B cell (primary cell): ENCODE measurements around the gene SRBD1. TPM values are rescaled to one million over a fixed set of nuclear protein-coding genes. Genes with fewer than 3 reads are reported as not detected.

Source experiments
- ATAC-seq: fragments of 200-7000 bp; cut with Tn5 transposase; one replicate; pipeline ENCODE4 v1.10.0; 2021; ENCODE audit warnings: low read depth, mild to moderate bottlenecking, moderate number of reproducible peaks, moderate library complexity
- CTCF ChIA-PET: fragments of 350-600 bp; sonication (Branson Sonifier 250); formaldehyde crosslinking; loops from one replicate; lab custom pipeline; 2021; ENCODE audit warnings: antibody characterized with exemption, inconsistent platforms; lab: Charles Lee
- POLR2A ChIA-PET: fragments of 350-600 bp; sonication (Branson Sonifier 250); formaldehyde crosslinking; loops from one replicate; lab custom pipeline; 2021; ENCODE audit warnings: antibody characterized with exemption; lab: Charles Lee
- DNase-seq: peaks from one replicate; pipeline ENCODE4 v3.0.0; 2013
- H2AFZ ChIP-seq: 2 replicates; pipeline ENCODE4 v1.6.1; 2012; ENCODE audit warnings: mild to moderate bottlenecking, low read depth, low read length; ENCODE audit not compliant: insufficient read depth, poor library complexity, severe bottlenecking
- H3K27ac ChIP-seq, 2 donors: 1 replicate in 1 of 2; 2 replicates in 1 of 2; pipeline ENCODE4 v1.5.1; 2012 to 2013; ENCODE audit warnings: low read length in 2 of 2, mild to moderate bottlenecking in 2 of 2, moderate library complexity in 1 of 2
- H3K27me3 ChIP-seq, 4 experiments: fragments of 200-600 bp in 1 of 4; sonication (generic) in 1 of 4; replicated peaks in 1 of 4; 1 replicate in 2 of 4; 2 replicates in 2 of 4; pipeline versions ENCODE4 v1.6.1 to v1.7.0; 2013 to 2016; ENCODE audit warnings: low read length in 3 of 4, mild to moderate bottlenecking in 2 of 4, mixed read lengths in 1 of 4, moderate library complexity in 1 of 4; ENCODE audit not compliant: insufficient read depth in 4 of 4, control insufficient read depth in 3 of 4; ENCODE audit errors: control extremely low read depth in 1 of 4
- H3K36me3 ChIP-seq, 2 experiments: replicated peaks in 1 of 2; 1 replicate in 1 of 2; 2 replicates in 1 of 2; pipeline versions ENCODE4 v1.6.1 to v1.7.1; 2013; ENCODE audit warnings: low read length in 1 of 2; ENCODE audit not compliant: insufficient read depth in 2 of 2, control insufficient read depth in 1 of 2; ENCODE audit errors: control extremely low read depth in 1 of 2, extremely low read depth in 1 of 2
- H3K4me1 ChIP-seq, 2 donors: fragments of 200-600 bp in 1 of 2; sonication (generic) in 1 of 2; 1 replicate in 1 of 2; 2 replicates in 1 of 2; pipeline versions ENCODE4 v1.5.1 to v1.6.1; 2013 to 2017; ENCODE audit warnings: low read length in 2 of 2; ENCODE audit not compliant: control insufficient read depth in 2 of 2, insufficient read depth in 2 of 2
- H3K4me2 ChIP-seq: replicated peaks from 2 replicates; pipeline ENCODE3; 2012; ENCODE audit warnings: mild to moderate bottlenecking, low read depth, low read length; ENCODE audit not compliant: poor library complexity, severe bottlenecking
- H3K4me3 ChIP-seq, 5 experiments: fragments of 200-600 bp in 1 of 5; sonication (generic) in 1 of 5; 1 replicate in 3 of 5; 2 replicates in 2 of 5; pipeline versions ENCODE4 v1.5.1 to v1.7.0; 2011 to 2016; ENCODE audit warnings: low read length in 4 of 5, mild to moderate bottlenecking in 4 of 5, low read depth in 2 of 5, control low read depth in 1 of 5, moderate library complexity in 1 of 5; ENCODE audit not compliant: insufficient read depth in 1 of 5; ENCODE audit errors: control extremely low read depth in 1 of 5, extremely low read depth in 1 of 5
- H3K79me2 ChIP-seq: fragments of 200-600 bp; sonication (generic); one replicate; pipeline ENCODE4 v1.6.0; 2016; ENCODE audit warnings: low read length; ENCODE audit not compliant: control insufficient read depth, insufficient read depth
- H3K9ac ChIP-seq: fragments of 200-600 bp; sonication (generic); 2 replicates; pipeline ENCODE4 v1.6.1; 2017; ENCODE audit warnings: mild to moderate bottlenecking, low read length, moderate library complexity
- H3K9me3 ChIP-seq, 3 donors: one replicate each; pipeline versions ENCODE4 v1.6.1 to v1.7.1; 2013; ENCODE audit warnings: low read length in 2 of 3; ENCODE audit not compliant: control insufficient read depth in 2 of 3, insufficient read depth in 1 of 3; ENCODE audit errors: control extremely low read depth in 1 of 3
- H4K20me1 ChIP-seq: 2 replicates; pipeline ENCODE4 v1.6.0; 2012; ENCODE audit warnings: mild to moderate bottlenecking, low read length; ENCODE audit not compliant: insufficient read depth, control insufficient read depth, poor library complexity, severe bottlenecking
- H3K27ac Mint-ChIP-seq: one replicate; pipeline ENCODE4 v1.8.0; 2021; ENCODE audit warnings: mixed read lengths
- H3K27me3 Mint-ChIP-seq: one replicate; pipeline ENCODE4 v1.8.0; 2021; ENCODE audit warnings: mixed read lengths
- H3K4me1 Mint-ChIP-seq: one replicate; pipeline ENCODE4 v1.8.0; 2021; ENCODE audit warnings: mixed read lengths
- H3K4me3 Mint-ChIP-seq: one replicate; pipeline ENCODE4 v1.8.0; 2021; ENCODE audit warnings: mixed read lengths
- H3K9me3 Mint-ChIP-seq: one replicate; pipeline ENCODE4 v1.8.0; 2022; ENCODE audit warnings: mixed read lengths; ENCODE audit not compliant: insufficient read depth
- EZH2 ChIP-seq: IDR thresholded peaks from 2 replicates; pipeline ENCODE4 v1.6.1; 2012; ENCODE audit warnings: borderline replicate concordance, low read depth, mild to moderate bottlenecking, moderate library complexity, low read length; ENCODE audit not compliant: insufficient read depth, poor library complexity, severe bottlenecking
- WGBS: methylation state at CpG from one replicate; pipeline ENCODE4 v1.1.5; 2013; ENCODE audit warnings: missing lambda C conversion rate; ENCODE audit not compliant: insufficient coverage; 5-methylcytosine and 5-hydroxymethylcytosine counted together
- intact Hi-C: fragments of 100-400 bp; cut with micrococcal nuclease; formaldehyde crosslinking; loops from one replicate; pipeline ENCODE4 v1.10.0; 2022
- polyA plus RNA-seq: library from polyadenylated mRNA; depleted of rRNA; stranded (reverse); fragments of >200 nt; gene quantifications from 2 replicates; pipeline ENCODE4 v1.2.3, GENCODE V29; 2012
- total RNA-seq, 2 donors: library from RNA; stranded (reverse); fragments of 120-200 nt in 1 of 2; gene quantifications; 1 replicate in 1 of 2; 2 replicates in 1 of 2; pipeline versions ENCODE4 v1.2.3 to v1.2.4, GENCODE V29; 2013 to 2022
- TF ChIP-seq, protein P1 (sequence below): fragments of 200-600 bp; IDR thresholded peaks from one replicate; pipeline ENCODE4 v1.8.0; 2022; ENCODE audit warnings: antibody characterized with exemption, mild to moderate bottlenecking

SRBD1 gene
- total and polyA plus RNA-seq, 2 donors (not counting 1 experiment from before 2014, with no cell fraction given): 6.2 to 27.1 TPM

DNA sequence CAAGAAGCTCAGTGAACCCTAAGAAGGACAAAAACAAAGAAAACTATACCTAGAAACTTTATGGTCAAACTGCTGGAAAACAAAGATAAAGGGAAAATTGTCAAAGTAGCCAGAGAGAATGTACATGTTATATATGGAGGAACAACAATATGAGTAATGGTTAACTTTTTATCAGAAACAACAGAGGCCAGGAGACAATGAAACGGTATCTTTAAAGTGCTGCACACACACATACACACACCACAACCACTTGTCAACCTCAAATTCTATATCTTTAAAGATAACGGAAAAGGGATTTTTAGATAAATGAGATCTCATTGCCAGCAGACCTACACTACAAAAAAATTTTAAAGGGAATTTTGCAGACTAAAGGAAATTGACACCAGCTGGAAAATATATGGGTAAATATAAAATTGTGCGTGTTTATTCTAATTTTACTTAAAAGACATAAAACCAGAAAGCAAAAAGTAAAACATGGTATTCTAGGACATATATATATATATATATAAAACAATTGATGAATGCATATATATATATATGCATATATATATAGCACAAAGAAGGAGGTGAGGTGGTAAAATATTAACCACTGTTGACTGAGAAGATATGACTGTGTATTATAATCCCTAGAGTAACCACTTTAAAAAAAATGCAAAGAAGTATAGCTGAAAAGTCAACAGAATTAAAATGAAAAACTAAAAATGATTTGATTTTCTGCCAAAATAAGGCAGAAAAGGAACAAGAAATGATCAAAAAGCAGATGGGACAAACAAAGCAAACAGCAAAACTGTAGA lies 172.0 kb downstream of the SRBD1 start:
- intact Hi-C loops: no loop called here
- Histone ChIP-seq H3K4me3 (no peak overlapping the region), H3K9me3 (peaks cover 0 to 6% (median 4%) of the 10 kb centered on the region in 3 donors), H3K4me1 (no peaks in the 10 kb centered on the region), H3K9ac (no peak overlapping the region), H3K79me2 (no peaks in the 10 kb centered on the region), H3K36me3 (no peaks in the 10 kb centered on the region), H4K20me1 (no peaks in the 10 kb centered on the region), H3K4me2 (no peak overlapping the region), H3K27ac (no peak overlapping the region), H2AFZ (no peak overlapping the region), H3K27me3 (no peaks in the 10 kb centered on the region)
- no CpG with 5 or more reads among the region's 3 CpGs for WGBS
- no peaks in the 10 kb centered on the region for H3K27me3 Mint-ChIP-seq
- H3K4me1 Mint-ChIP-seq: peaks cover 4% of the 10 kb centered on the region
- POLR2A ChIA-PET: no interaction called here
- ATAC-seq (no peak), DNase-seq (no peak)
- no peak overlapping the region for H3K4me3 Mint-ChIP-seq
- no peak overlapping the region for H3K27ac Mint-ChIP-seq
- TF ChIP-seq, protein P1, sequence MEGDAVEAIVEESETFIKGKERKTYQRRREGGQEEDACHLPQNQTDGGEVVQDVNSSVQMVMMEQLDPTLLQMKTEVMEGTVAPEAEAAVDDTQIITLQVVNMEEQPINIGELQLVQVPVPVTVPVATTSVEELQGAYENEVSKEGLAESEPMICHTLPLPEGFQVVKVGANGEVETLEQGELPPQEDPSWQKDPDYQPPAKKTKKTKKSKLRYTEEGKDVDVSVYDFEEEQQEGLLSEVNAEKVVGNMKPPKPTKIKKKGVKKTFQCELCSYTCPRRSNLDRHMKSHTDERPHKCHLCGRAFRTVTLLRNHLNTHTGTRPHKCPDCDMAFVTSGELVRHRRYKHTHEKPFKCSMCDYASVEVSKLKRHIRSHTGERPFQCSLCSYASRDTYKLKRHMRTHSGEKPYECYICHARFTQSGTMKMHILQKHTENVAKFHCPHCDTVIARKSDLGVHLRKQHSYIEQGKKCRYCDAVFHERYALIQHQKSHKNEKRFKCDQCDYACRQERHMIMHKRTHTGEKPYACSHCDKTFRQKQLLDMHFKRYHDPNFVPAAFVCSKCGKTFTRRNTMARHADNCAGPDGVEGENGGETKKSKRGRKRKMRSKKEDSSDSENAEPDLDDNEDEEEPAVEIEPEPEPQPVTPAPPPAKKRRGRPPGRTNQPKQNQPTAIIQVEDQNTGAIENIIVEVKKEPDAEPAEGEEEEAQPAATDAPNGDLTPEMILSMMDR: no peak
- TF ChIP-seq EZH2: no peak
- CTCF ChIA-PET: no interaction called here
- peaks cover 4% of the 10 kb centered on the region for H3K9me3 Mint-ChIP-seq

DNA sequence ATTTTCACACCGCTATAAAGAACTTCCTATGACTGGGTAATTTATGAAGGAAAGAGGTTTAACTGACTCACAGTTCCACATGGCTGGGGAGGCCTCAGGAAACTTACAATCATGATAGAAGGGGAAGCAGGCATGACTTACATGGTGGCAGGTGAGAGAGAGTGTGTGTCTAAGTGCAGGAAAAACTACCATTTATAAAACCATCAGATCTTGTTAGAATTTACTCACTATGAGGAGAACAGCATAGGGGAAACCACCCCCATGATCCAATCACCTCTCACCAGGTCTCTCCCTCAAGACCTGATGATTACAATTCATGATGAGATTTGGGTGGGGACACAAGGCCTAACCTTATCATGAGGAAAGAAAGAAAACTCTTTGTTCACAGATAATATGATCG lies 174.6 kb downstream of the SRBD1 start:
- no peak overlapping the region for H3K4me3 ChIP-seq
- no peak overlapping the region for H3K4me2 ChIP-seq
- H3K79me2 ChIP-seq: no peaks in the 10 kb centered on the region
- Mint-ChIP-seq H3K27me3 (no peaks in the 10 kb centered on the region), H3K9me3 (peaks cover 4% of the 10 kb centered on the region), H3K4me3 (no peak overlapping the region), H3K4me1 (peaks cover 2% of the 10 kb centered on the region), H3K27ac (no peak overlapping the region)
- no peaks in the 10 kb centered on the region for H3K27me3 ChIP-seq
- DNase-seq (no peak), ATAC-seq (no peak)
- H3K9me3 ChIP-seq: peaks cover 0 to 6% (median 4%) of the 10 kb centered on the region in 3 donors
- H2AFZ ChIP-seq: no peak overlapping the region
- ChIA-PET POLR2A (no interaction called here), CTCF (no interaction called here)
- H3K4me1 ChIP-seq: no peaks in the 10 kb centered on the region
- intact Hi-C loops: no loop called here
- no peaks in the 10 kb centered on the region for H4K20me1 ChIP-seq
- no peak overlapping the region for H3K27ac ChIP-seq
- TF ChIP-seq EZH2: no peak
- TF ChIP-seq, protein P1: no peak
- no CpG with 5 or more reads among the region's 2 CpGs for WGBS
- H3K9ac ChIP-seq: no peak overlapping the region
- H3K36me3 ChIP-seq: no peaks in the 10 kb centered on the region
